H1 (cell line): ENCODE results near the gene CPHXL.

ENCODE experiments used
- BRCA1 ChIP-seq: IDR thresholded peaks from 2 replicates; pipeline ENCODE4 v1.6.1; 2012; ENCODE audit warnings: low read depth, low read length, improper control_type of control experiment
- CTCF ChIP-seq, 3 experiments: IDR thresholded peaks; 1 replicate in 2 of 3; 2 replicates in 1 of 3; pipeline versions ENCODE4 v1.5.1 to v1.6.1; 2011; ENCODE audit warnings: low read length in 3 of 3, mild to moderate bottlenecking in 3 of 3, inconsistent platforms in 2 of 3, low read depth in 1 of 3, moderate library complexity in 1 of 3; ENCODE audit not compliant: insufficient read depth in 1 of 3; ENCODE audit errors: control extremely low read depth in 1 of 3
- E2F6 ChIP-seq: IDR thresholded peaks from 2 replicates; pipeline ENCODE4 v1.6.1; 2012; ENCODE audit warnings: inconsistent platforms
- EZH2 ChIP-seq: fragments of 200-600 bp; sonication (generic); IDR thresholded peaks from 2 replicates; pipeline ENCODE4 v1.7.1; 2012; ENCODE audit warnings: low read depth, mild to moderate bottlenecking, moderate library complexity, low read length, inconsistent platforms; ENCODE audit not compliant: severe bottlenecking
- JUN ChIP-seq: IDR thresholded peaks from 2 replicates; pipeline ENCODE4 v1.6.1; 2011; ENCODE audit warnings: low read depth, mild to moderate bottlenecking, improper control_type of control experiment, low read length
- JUND ChIP-seq: IDR thresholded peaks from 2 replicates; pipeline ENCODE4 v1.6.1; 2011; ENCODE audit warnings: mild to moderate bottlenecking, improper control_type of control experiment, low read length
- NANOG ChIP-seq: IDR thresholded peaks from 2 replicates; pipeline ENCODE4 v1.6.1; 2011; ENCODE audit warnings: low read length, low read depth, mild to moderate bottlenecking, inconsistent platforms; ENCODE audit not compliant: insufficient read depth, poor library complexity, severe bottlenecking
- POLR2A ChIP-seq, 2 experiments: IDR thresholded peaks; 1 replicate in 1 of 2; 2 replicates in 1 of 2; pipeline ENCODE4 v1.6.1; 2011; ENCODE audit warnings: low read depth in 2 of 2, low read length in 2 of 2, mild to moderate bottlenecking in 2 of 2; ENCODE audit errors: control extremely low read depth in 1 of 2
- POLR2AphosphoS5 ChIP-seq: IDR thresholded peaks from 2 replicates; pipeline ENCODE4 v1.6.1; 2011; ENCODE audit warnings: low read depth, low read length
- RFX5 ChIP-seq: IDR thresholded peaks from 2 replicates; pipeline ENCODE4 v1.6.1; 2011; ENCODE audit warnings: low read depth, low read length, improper control_type of control experiment, borderline replicate concordance
- SIN3A ChIP-seq, 2 experiments: IDR thresholded peaks in 1 of 2; conservative IDR thresholded peaks in 1 of 2; 2 replicates each; pipeline ENCODE4 v1.6.1; 2011 to 2012; ENCODE audit warnings: low read length in 2 of 2, improper control_type of control experiment in 1 of 2, low read depth in 1 of 2, mild to moderate bottlenecking in 1 of 2
- SP1 ChIP-seq: IDR thresholded peaks from 2 replicates; pipeline ENCODE4 v1.6.1; 2011; ENCODE audit warnings: low read depth, low read length
- TEAD4 ChIP-seq: IDR thresholded peaks from 2 replicates; pipeline ENCODE4 v1.6.1; 2012; ENCODE audit warnings: low read depth, low read length, inconsistent platforms, mixed read lengths

GRCh38 chr16:75667503-75667902 lies 58.8 kb downstream of the CPHXL start:
- TF ChIP-seq NANOG (no peak), POLR2AphosphoS5 (no peak), RFX5 (no peak), POLR2A (IDR thresholded peaks at IDR 0.05; ENCODE audit: control extremely low read depth in 1 of 2, low read depth in 2 of 2, low read length in 2 of 2) (no peak), TEAD4 (no peak), E2F6 (no peak), BRCA1 (no peak), CTCF (IDR thresholded peaks at IDR 0.05; ENCODE audit: control extremely low read depth in 1 of 3, insufficient read depth in 1 of 3, low read depth in 1 of 3, low read length in 3 of 3) (no peak), SIN3A (conservative IDR thresholded peaks at IDR 0.05 in 1 of 2, IDR thresholded peaks at IDR 0.05 in 1 of 2; ENCODE audit: low read depth in 1 of 2, low read length in 2 of 2) (no peak), EZH2 (no peak), SP1 (no peak), JUN (no peak), JUND (no peak)
